Breast epithelium (tissue), 4 donors: ENCODE results near the gene CACNA1E. TPM values are rescaled to one million over a fixed set of nuclear protein-coding genes. Genes with fewer than 3 reads are reported as not detected.

Experiments used
- DNase-seq, 2 donors: peaks; one replicate each; pipeline ENCODE4 v3.0.0-alpha.2; 2019; ENCODE audit warnings: low spot score in 2 of 2
- H3K27ac ChIP-seq, 2 donors: fragments of 200-600 bp; sonication (generic) in 1 of 2; one replicate each; pipeline ENCODE4 v1.5.1; 2016 to 2019; ENCODE audit warnings: mild to moderate bottlenecking in 1 of 2
- H3K27me3 ChIP-seq, 2 donors: fragments of 200-600 bp; sonication (generic) in 1 of 2; one replicate each; pipeline versions ENCODE4 v1.5.1 to v1.6.0; 2017 to 2019; ENCODE audit warnings: control low read depth in 1 of 2, mild to moderate bottlenecking in 1 of 2
- H3K36me3 ChIP-seq: fragments of 200-600 bp; one replicate; pipeline ENCODE4 v1.5.1; 2019
- H3K4me1 ChIP-seq, 2 donors: fragments of 200-600 bp; sonication (generic); one replicate each; pipeline ENCODE4 v1.5.1; 2016 to 2019; ENCODE audit warnings: control low read depth in 1 of 2
- H3K4me3 ChIP-seq, 3 donors: fragments of 200-600 bp; sonication (generic); 1 replicate in 2 of 3; 2 replicates in 1 of 3; pipeline ENCODE4 v1.5.1; 2016 to 2019; ENCODE audit warnings: mild to moderate bottlenecking in 3 of 3, moderate library complexity in 2 of 3
- H3K9me3 ChIP-seq, 2 donors: fragments of 200-600 bp; sonication (generic) in 1 of 2; one replicate each; pipeline ENCODE4 v1.5.1; 2016 to 2019; ENCODE audit warnings: control low read depth in 1 of 2
- POLR2A ChIP-seq: fragments of 450-650 bp; IDR thresholded peaks from one replicate; pipeline ENCODE4 v1.6.1; 2016; ENCODE audit warnings: antibody characterized with exemption, mild to moderate bottlenecking, moderate library complexity
- POLR2AphosphoS5 ChIP-seq, 3 donors: sonication (generic); formaldehyde crosslinking; IDR thresholded peaks; one replicate each; pipeline ENCODE4 v1.6.1; 2017; ENCODE audit warnings: antibody characterized with exemption in 3 of 3
- intact Hi-C: fragments of 100-400 bp; cut with DNase I; formaldehyde crosslinking; loops from one replicate; pipeline ENCODE4 v1.15.1; 2023; ENCODE audit warnings: low total_unique reads
- total RNA-seq, 3 donors: library from RNA; depleted of rRNA; stranded (reverse); fragments of >200 nt; gene quantifications; one replicate each; pipeline ENCODE4 v1.1.0, GENCODE V29; 2016
- TF ChIP-seq, protein P1 (sequence below), 3 donors: fragments of 450-650 bp; IDR thresholded peaks; one replicate each; pipeline ENCODE4 v1.5.1; 2016 to 2017; ENCODE audit warnings: antibody characterized with exemption in 3 of 3, mild to moderate bottlenecking in 3 of 3, moderate library complexity in 3 of 3

CACNA1E gene
- total RNA-seq, 3 donors from 2014 or later, result under 0.01 TPM; not detected in 2

DNA sequence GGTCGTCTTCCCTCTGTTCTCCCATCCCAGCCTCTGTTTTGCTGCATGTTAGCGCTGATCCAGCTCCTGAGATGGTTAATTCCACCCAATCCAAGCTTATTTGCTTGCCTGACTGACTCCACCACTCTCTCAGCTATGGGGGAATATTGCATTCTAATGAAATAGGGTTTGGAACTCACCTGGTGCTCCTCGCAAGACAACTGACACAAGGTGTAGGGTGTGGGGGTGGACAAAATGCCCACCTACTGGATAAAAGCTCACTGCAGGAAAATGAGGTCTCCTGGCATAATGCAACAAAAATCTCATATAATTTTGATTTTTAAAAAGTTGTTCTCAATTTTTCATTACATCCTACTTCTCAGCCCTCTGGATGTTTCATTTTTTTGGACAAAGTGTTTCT lies 319.1 kb downstream of the CACNA1E start:
- no peak for TF ChIP-seq POLR2A
- TF ChIP-seq, protein P1, sequence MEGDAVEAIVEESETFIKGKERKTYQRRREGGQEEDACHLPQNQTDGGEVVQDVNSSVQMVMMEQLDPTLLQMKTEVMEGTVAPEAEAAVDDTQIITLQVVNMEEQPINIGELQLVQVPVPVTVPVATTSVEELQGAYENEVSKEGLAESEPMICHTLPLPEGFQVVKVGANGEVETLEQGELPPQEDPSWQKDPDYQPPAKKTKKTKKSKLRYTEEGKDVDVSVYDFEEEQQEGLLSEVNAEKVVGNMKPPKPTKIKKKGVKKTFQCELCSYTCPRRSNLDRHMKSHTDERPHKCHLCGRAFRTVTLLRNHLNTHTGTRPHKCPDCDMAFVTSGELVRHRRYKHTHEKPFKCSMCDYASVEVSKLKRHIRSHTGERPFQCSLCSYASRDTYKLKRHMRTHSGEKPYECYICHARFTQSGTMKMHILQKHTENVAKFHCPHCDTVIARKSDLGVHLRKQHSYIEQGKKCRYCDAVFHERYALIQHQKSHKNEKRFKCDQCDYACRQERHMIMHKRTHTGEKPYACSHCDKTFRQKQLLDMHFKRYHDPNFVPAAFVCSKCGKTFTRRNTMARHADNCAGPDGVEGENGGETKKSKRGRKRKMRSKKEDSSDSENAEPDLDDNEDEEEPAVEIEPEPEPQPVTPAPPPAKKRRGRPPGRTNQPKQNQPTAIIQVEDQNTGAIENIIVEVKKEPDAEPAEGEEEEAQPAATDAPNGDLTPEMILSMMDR (IDR thresholded peaks at IDR 0.05), result no peak
- H3K27ac ChIP-seq, result no peak overlapping the region
- H3K4me1 ChIP-seq, result no peaks in the 10 kb centered on the region
- no peaks in the 10 kb centered on the region for H3K27me3 ChIP-seq
- no peaks in the 10 kb centered on the region for H3K36me3 ChIP-seq
- H3K4me3 ChIP-seq, result no peak overlapping the region
- no peaks in the 10 kb centered on the region for H3K9me3 ChIP-seq
- DNase-seq, result no peak
- intact Hi-C loops, result no loop called here

DNA sequence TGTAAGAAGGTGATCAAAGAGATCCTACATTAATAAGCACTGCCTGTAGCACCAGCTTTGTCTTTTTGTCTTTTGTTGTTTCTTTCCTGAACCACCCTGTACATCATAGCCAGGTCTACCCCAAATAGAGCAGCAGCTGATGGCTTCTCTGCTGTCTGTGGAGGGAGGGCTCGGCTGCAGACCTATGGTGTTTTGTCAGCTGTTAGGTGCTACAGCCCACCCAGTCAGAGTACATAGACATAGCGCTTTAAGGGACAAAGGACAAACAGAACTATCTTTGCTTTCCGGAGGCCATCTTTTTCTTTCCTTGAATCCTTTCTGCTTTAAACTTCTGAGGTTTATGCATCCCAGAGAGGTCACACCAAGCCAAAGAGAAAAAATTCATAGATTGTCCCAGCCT lies 320.1 kb downstream of the CACNA1E start:
- no peak for DNase-seq
- no peaks in the 10 kb centered on the region for H3K27me3 ChIP-seq
- TF ChIP-seq POLR2AphosphoS5 (IDR thresholded peaks at IDR 0.05) (no peak), POLR2A (no peak)
- TF ChIP-seq, protein P1 (IDR thresholded peaks at IDR 0.05), result no peak

GRCh38 chr1:181804989-181805388 lies 321.7 kb downstream of the CACNA1E start:
- TF ChIP-seq POLR2AphosphoS5 (IDR thresholded peaks at IDR 0.05) (no peak), POLR2A (no peak)
- TF ChIP-seq, protein P1 (IDR thresholded peaks at IDR 0.05), result no peak
- no peaks in the 10 kb centered on the region for H3K4me1 ChIP-seq
- no peaks in the 10 kb centered on the region for H3K9me3 ChIP-seq
- intact Hi-C loops, result no loop called here
- no peak for DNase-seq
- H3K27me3 ChIP-seq, result no peaks in the 10 kb centered on the region
- no peaks in the 10 kb centered on the region for H3K36me3 ChIP-seq
- H3K4me3 ChIP-seq, result no peak overlapping the region
- no peak overlapping the region for H3K27ac ChIP-seq

More for the DNA sequence above, 320.1 kb downstream of the CACNA1E start:
- intact Hi-C loops, result no loop called here
- Histone ChIP-seq H3K9me3 (no peaks in the 10 kb centered on the region), H3K4me3 (no peak overlapping the region), H3K4me1 (no peaks in the 10 kb centered on the region), H3K27ac (no peak overlapping the region), H3K36me3 (no peaks in the 10 kb centered on the region)

GRCh38 chr1:181806746-181807145 lies 323.4 kb downstream of the CACNA1E start:
- H3K4me3 ChIP-seq, result no peak overlapping the region
- H3K36me3 ChIP-seq, result no peaks in the 10 kb centered on the region
- TF ChIP-seq POLR2AphosphoS5 (IDR thresholded peaks at IDR 0.05), result no peak
- TF ChIP-seq, protein P1 (IDR thresholded peaks at IDR 0.05), result no peak
- TF ChIP-seq POLR2A, result no peak

GRCh38 chr1:181807251-181807650 lies 323.9 kb downstream of the CACNA1E start:
- no peaks in the 10 kb centered on the region for H3K4me1 ChIP-seq
- intact Hi-C loops, result no loop called here
- no peaks in the 10 kb centered on the region for H3K27me3 ChIP-seq
- H3K9me3 ChIP-seq, result no peaks in the 10 kb centered on the region
- TF ChIP-seq, protein P1 (IDR thresholded peaks at IDR 0.05), result no peak
- no peak for DNase-seq
- H3K36me3 ChIP-seq, result no peaks in the 10 kb centered on the region
- peak overlapping the region; percentile 30 to 56 for H3K27ac ChIP-seq
- no peak overlapping the region for H3K4me3 ChIP-seq

More at GRCh38 chr1:181806746-181807145, 323.4 kb downstream of the CACNA1E start:
- peak in 1 of 2 donors; percentile 27 for DNase-seq
- H3K9me3 ChIP-seq, result no peaks in the 10 kb centered on the region
- H3K4me1 ChIP-seq, result no peaks in the 10 kb centered on the region
- H3K27ac ChIP-seq, result peak overlapping the region in 1 of 2 donors; percentile 30
- H3K27me3 ChIP-seq, result no peaks in the 10 kb centered on the region
- intact Hi-C loops, result no loop called here
